GM19452 (cell line): ENCODE measurements around the gene UBA6.
"Not testable (repeated sequence)": the region's sequence is repeated elsewhere in the genome, so short reads cannot be mapped to it uniquely, and the experiment has no call there.

Experiments used
- ATAC-seq: cut with Tn5 transposase; IDR thresholded peaks from one replicate; pipeline ENCODE4 v1.9.1; 2021; ENCODE audit not compliant: unreplicated experiment

Gene UBA6

GRCh38 chr4:67674098-67674497 is 26.9 kb downstream of the UBA6 start:
- ATAC-seq, result no peak

GRCh38 chr4:67668315-67668714 is 32.6 kb downstream of the UBA6 start:
- ATAC-seq, result no peak

DNA sequence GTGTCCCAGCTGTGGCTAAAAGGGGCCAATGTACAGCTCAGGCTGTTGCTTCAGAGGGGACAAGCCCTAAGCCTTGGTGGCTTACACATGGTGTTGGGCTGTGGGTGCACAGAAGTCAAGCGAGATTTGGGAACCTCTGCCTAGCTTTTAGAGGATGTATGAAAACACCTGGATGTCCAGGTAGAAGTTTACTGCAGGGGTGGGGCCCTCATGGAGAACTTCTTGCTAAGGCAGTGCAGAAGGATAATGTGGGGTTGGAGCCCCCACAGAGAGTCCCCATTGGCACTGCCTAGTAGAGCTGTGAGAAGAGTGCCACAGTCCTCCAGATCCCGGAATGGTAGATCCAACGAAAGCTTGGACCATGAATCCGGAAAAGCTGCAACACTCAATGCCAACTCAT is 40.5 kb downstream of the UBA6 start:
- no peak for ATAC-seq

- ATAC-seq, result no peak
These were observed 41.9 kb downstream of the UBA6 start for GRCh38 chr4:67659065-67659464.

DNA sequence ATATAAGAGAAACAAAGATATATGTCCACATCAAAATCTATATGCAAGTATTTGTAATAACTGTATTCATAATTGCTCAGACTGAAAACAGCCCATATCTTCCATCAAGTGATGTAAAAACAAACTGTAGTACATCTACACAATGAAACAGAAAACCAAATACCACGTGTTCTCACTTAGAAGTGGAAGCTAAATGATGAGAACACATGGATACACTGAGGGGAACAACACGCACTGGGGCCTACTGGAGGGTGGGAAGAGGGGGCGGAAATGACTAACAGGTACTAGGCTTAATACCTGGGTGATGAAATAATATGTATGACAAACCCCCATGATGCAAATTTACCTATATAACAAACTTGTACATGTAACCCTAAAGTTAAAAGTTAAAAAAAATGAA is 42.7 kb downstream of the UBA6 start:
- ATAC-seq, result no peak

DNA sequence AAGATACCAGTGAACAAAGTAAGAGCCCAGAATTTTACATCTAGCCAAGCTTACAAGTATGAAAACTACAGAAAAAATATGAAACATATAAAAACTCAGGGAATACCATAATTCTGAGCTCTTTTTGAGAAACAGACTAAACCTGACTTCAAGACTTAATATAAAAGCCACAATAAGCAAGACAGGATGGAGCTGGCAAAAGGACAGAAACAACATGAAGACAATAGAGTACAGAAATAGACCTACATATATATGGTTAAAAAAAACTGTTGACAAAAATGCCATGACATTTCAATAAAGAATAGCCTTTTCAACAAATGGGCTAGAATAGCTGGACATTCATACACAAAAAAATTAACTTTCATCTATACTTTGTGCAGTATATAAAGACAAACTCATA is 49.4 kb downstream of the UBA6 start:
- no peak for ATAC-seq

GRCh38 chr4:67638136-67638535 is 62.8 kb downstream of the UBA6 start:
- no peak for ATAC-seq

DNA sequence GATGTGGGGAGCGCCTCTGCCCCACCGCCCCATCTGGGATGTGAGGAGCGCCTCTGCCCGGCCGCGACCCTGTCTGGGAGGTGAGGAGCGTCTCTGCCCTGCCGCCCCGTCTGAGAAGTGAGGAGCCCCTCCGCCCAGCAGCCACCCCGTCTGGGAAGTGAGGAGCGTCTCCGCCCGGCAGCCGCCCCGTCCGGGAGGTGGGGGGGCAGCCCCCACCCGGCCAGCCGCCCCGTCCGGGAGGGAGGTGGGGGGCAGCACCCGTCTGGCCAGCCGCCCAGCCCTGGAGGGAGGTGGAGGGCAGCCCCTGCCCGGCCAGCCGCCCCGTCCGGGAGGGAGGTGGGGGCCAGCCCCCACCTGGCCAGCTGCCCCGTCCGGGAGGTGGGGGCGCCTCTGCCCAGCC is 64.0 kb downstream of the UBA6 start:
- not testable (repeated sequence) for ATAC-seq

DNA sequence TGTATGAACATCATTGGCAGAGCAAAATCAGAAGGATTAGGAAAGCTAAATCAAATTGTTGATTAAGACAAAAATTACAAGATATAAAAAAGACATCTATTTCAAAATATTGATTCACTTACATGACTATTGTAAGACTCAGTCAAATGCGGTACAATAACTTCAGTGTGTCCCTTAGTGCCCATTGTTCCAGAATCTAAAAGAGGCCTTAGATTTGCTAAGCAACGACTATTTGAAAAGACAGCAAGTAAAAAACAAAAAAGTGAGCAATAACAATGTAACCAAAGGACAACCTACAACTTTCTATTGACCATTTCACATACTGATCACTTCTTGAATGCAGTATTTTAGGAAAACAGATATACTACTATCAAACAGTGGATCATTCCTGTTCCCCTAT is 65.6 kb downstream of the UBA6 start:
- no peak for ATAC-seq

DNA sequence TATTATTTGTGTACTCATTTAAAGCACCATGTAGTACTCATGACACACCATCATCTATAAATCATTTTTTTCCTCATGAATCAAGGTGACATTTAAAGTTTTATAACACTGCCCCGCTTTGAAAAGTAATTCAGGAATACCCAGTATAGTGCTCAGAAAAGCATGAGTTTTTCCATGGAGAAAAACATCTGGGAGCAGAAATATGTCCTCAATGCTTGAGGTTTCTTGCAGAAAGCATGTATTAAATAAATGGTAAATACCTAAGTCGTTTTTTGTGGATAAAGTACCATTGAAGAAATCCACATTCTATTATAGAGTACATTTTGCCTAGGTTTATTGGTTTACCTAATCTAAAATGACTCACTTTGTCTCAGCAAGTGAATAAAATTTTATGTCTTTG is 66.2 kb downstream of the UBA6 start:
- no peak for ATAC-seq

DNA sequence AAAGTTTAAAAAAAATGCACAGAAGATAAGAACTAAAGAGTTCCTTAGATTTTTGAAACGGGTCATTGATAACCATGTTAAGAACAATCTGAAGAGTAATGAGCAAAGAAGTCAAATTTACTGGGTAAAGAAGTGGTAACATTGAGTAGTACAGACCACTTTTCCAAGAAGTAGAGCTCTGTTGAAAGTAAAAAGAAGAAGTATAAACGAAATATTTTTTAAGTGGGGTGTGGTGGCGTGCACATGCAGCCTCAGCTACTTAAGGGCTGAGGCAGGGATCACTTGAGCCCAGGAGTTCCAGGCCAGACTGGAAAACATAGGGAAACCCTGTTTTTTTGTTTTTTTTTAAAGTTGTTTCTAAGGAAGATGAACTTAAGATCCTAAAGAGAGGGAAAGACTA is 68.5 kb downstream of the UBA6 start:
- no peak for ATAC-seq

DNA sequence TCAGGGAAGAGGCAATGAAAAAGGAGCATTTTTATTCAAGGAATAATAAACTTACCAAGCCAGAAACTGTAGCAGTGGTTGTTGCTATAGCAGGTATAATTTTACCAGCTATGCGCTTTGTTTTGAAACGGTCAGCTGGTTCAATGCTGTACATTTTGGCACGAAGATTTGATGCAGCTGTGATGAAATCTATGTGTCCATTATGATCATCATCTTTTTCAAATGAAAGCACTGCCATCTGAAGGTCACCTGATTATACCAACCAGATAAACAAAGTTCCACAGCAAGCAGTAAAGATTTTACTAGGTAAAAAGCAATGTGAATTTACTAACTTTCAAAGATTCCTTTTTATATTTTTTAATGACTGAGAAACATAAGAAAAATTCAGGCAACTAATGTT is 76.0 kb downstream of the UBA6 start:
- no peak for ATAC-seq

GRCh38 chr4:67616478-67616877 is 84.5 kb downstream of the UBA6 start:
- no peak for ATAC-seq

GRCh38 chr4:67615119-67615518 is 85.8 kb downstream of the UBA6 start:
- no peak for ATAC-seq

DNA sequence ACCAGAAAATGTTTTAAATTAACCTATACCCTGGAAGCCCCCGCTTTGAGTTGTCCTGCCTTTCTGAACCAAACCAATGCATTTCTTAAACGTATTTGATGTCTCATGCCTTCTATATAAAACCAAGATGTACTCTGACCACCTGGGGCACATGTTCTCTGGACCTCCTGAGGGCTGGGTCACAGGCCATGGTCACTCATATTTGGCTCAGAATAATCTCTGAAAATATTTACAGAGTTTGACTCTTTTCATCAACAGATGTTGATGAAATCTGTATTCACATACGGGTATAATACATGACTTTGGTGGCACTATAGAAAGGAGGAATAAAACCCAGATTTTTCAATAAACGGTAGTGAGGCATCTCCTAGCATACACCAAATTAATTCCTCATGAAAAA is 86.8 kb downstream of the UBA6 start:
- ATAC-seq, result no peak

- ATAC-seq, result no peak
These were observed 92.9 kb downstream of the UBA6 start for GRCh38 chr4:67608027-67608426.

DNA sequence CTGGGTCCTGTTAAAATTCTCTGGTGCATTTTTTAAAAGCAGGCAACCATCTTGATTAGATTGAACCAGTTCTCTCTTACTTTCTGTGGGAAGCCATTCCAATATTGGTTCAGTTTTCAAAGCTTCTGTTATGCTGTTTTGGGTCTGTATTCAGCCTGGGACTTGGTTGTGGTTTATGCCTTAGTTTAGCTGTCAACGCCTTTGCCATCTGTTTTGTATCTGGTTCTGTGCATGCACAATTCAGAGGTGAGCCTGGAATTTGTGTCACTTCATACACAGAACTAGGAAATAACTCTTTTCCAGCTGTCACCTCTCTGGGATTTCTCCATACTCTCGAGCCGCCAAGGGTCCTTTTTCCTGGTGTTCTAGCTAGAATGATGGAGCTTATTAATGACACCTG is 96.2 kb downstream of the UBA6 start:
- no peak for ATAC-seq

DNA sequence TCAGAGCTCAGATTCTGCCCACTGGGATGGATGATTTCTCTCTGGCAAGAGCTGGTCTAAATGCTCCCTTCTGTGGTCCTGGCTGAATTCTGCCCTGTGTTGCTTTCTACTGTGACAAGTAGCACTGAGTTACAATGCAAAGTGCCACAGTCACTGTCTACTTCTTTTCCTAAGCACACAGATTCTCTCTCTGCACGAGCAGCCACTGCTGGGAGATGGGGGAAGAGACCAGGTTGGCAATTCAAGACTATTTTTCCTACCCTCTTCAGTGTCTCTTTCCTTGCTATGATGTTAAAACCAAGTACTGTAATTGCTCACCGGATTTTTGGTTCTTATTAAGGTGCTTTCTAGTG is 97.0 kb downstream of the UBA6 start:
- ATAC-seq, result no peak

DNA sequence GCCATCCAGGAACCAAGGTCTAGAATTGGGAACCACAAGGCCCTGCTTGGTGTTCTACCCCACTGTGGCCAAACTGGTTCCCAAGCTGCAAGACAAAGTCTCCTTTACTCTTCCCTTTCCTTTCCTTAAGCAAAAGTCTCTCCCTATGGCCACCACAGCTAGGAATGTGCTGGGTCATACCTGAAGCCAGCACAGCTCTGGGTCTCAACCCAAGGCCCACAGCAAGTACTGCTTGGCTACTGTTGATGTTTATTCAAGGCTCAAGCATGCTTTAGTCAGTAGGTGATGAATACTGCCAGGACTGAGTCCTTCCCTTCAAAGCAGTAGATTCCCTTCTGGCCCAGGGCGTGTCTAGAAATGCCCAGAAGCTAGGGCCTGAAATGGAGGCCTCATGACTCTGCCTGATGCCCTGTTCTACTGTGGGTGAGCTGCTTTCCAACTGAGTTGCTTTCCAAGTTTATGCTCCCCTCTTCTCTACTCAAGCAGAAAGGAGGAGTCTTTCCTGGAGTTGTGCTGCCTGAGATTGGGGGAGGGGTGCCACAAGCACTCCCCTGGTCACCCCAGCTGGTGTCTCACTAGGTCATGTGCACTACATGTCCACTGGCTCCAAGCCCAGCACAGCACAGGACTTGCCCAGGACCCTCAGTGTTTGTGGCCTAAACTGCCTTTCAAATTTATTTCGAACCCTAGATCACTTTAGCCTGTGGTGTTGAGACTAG is 97.5 kb downstream of the UBA6 start:
- no peak for ATAC-seq

- ATAC-seq, result no peak
These were observed 107.2 kb downstream of the UBA6 start for GRCh38 chr4:67593741-67594175.

DNA sequence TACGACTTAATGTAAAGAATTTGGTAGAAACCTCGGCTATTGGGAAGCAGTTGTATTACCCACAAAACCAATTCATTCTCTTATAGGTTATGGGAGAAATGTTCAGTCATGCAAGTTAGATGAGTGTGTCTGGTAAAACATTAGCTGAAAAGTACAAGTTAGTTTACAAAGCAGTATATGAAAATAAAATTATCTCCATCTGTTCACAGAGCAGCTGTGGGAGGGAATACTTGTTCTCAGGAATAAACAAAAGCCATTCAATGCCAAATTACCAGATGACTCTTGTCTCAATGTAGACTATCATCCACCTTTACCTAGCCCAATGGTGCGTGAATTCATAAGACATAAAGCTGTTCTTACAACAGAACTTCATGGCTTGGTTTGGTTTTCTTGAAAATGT is 113.8 kb downstream of the UBA6 start:
- no peak for ATAC-seq

DNA sequence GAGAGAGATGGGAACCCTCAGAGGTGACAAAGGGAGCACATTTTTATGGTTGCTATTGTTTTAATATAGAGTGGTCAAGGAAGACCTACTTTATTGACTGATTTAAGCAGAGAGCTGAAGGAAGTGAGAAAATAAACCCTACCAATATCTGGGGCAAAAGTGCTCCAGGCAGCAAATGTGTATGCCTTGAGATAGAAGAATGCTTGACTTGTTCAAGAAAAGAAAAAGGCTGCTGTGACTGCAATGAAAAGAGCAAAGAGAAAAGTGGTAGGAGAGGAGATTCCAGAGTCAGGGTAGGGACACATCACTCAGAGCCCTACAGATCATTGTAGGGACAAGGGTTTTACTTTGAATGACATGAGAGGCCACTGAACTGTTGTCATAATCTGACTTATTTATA is 116.5 kb downstream of the UBA6 start:
- ATAC-seq, result no peak

DNA sequence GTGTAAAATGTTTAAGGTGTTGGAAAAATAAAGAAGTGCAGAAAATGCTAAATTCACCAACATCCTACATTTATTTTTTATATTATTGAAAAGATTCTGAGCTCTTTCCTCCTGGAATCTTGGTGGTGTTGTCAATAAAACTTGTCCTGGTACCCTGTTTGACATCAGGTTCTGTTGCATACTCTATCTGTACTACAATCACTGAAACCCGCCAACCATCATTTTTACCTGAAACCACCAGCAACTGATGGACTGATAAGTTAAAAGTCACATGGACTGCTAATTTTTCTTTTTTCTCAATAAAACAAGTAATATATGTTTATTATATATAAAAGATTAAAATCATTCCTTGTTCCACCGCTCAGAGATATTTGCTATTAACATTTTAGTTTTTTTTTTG is 119.0 kb downstream of the UBA6 start:
- no peak for ATAC-seq
